Measurements from ENCODE around the gene ERMARD.

DNA sequence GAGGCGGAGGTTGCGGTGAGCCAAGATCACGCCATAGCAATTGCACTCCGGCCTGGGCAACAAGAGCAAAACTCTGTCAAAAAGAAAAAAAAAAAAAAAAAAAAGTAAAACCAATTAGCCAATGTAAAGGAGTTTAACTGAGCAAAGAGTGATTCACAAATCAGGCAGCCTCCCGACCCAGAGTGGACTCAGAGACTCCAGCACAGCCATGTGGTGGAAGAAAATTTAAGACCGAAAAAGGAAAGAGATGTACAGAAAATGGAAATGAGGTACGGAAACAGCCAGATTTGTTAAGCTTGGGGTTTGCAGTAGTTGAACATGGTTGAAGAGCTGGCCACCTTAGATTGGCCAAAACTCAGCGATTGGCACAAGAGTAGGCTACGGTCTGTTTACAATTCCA is 51.4 kb downstream of the ERMARD start:
- no peak for TF ChIP-seq EZH2phosphoT487 (IDR thresholded peaks at IDR 0.05; ENCODE audit: low read length)
- TF ChIP-seq, protein P1, sequence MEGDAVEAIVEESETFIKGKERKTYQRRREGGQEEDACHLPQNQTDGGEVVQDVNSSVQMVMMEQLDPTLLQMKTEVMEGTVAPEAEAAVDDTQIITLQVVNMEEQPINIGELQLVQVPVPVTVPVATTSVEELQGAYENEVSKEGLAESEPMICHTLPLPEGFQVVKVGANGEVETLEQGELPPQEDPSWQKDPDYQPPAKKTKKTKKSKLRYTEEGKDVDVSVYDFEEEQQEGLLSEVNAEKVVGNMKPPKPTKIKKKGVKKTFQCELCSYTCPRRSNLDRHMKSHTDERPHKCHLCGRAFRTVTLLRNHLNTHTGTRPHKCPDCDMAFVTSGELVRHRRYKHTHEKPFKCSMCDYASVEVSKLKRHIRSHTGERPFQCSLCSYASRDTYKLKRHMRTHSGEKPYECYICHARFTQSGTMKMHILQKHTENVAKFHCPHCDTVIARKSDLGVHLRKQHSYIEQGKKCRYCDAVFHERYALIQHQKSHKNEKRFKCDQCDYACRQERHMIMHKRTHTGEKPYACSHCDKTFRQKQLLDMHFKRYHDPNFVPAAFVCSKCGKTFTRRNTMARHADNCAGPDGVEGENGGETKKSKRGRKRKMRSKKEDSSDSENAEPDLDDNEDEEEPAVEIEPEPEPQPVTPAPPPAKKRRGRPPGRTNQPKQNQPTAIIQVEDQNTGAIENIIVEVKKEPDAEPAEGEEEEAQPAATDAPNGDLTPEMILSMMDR (IDR thresholded peaks at IDR 0.05; ENCODE audit: low read length): no peak
- TF ChIP-seq EZH2 (optimal IDR thresholded peaks at IDR 0.05; ENCODE audit: low read depth, low read length): no peak

All from MM.1S (cell line).